ENCODE data around the gene TMEM198.

- no peak for TF ChIP-seq CTCF (IDR thresholded peaks at IDR 0.05)
- TF ChIP-seq POLR2A (IDR thresholded peaks at IDR 0.05), result no peak
Measured at GRCh38 chr2:219537657-219538488, 6.0 kb upstream of the TMEM198 start.
